GM18508 (cell line): ENCODE data around the gene KRTAP4-3.
"Not testable (repeated sequence)": the region's sequence is repeated elsewhere in the genome, so short reads cannot be mapped to it uniquely, and the experiment has no call there.

Experiments
- ATAC-seq: cut with Tn5 transposase; IDR thresholded peaks from one replicate; pipeline ENCODE4 v1.9.1; 2021; ENCODE audit warnings: moderate number of reproducible peaks; ENCODE audit not compliant: insufficient read depth, unreplicated experiment

The KRTAP4-3 gene

GRCh38 chr17:41121742-41122141, 46.3 kb downstream of the KRTAP4-3 start:
- ATAC-seq: no peak

GRCh38 chr17:41119696-41120690, 48.0 kb downstream of the KRTAP4-3 start:
- not testable (repeated sequence) for ATAC-seq

- ATAC-seq: no peak
Observed at GRCh38 chr17:41118721-41119120, 49.3 kb downstream of the KRTAP4-3 start.

GRCh38 chr17:41117846-41118386, 50.1 kb downstream of the KRTAP4-3 start, which contains the start of gene KRTAP4-11:
Gene KRTAP4-11 (minus strand): TSS chr17:41118373. CDS start chr17:41118315, 58 bp downstream.
- not testable (repeated sequence) for ATAC-seq
